Activated naive CD8-positive, alpha-beta T cell treated with anti-CD3 and anti-CD28 coated beads, Interleukin-2, amount 50 U/mL, for 16 hours (primary cell): Measurements from ENCODE around the gene ARHGDIG.
"Not testable (repeated sequence)": the region's sequence is repeated elsewhere in the genome, so short reads cannot be mapped to it uniquely, and the experiment has no call there.

Source experiments
- DNase-seq: peaks from one replicate; pipeline ENCODE4 v3.0.0-alpha.2; 2020; ENCODE audit warnings: low read depth, low spot score

ARHGDIG gene

DNA sequence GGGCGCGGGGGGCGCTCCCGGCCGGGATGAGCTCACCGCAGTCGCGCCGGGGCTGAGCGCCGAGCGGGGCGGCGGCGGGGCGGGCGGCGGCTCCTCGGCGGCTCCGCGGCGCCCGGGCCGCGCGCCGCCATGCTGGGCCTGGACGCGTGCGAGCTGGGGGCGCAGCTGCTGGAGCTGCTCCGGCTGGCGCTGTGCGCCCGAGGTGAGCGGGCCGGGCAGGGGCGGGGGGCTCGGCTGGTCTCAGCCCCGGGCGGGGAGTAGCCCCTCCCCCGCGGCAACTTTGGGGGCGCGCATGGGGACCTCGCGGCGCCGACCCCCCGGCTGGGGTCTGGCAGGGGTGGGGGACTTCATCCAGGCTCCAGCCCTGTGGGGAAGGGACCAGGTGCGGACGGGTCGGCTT is at the start of gene ARHGDIG:
Gene ARHGDIG, plus strand, starts transcription at position 40 of the 400 bp plus-strand sequence. Its CDS starts 90 bp downstream, at position 130.
- DNase-seq, result no peak

DNA sequence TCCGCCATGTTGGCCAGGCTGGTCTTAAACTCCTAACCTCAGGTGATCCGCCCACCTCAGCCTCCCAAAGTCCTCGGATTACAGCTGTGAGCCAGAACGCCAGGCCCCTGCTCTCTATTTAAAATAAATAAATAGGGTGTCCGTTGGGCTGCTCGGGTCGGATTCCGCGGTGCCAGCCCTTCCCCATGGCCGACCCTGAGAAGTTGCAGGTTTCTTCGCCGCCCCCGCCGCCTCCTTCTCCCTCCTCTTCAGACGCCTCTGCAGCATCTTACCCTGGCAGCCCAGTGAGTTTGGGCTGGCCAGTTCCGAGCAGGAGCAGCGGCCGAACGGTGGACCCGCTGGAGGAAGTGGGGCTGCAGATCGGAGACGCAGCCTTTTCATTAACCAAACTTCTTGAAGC is 49.4 kb upstream of the ARHGDIG start:
- DNase-seq, result no peak

- peak; percentile 86 for DNase-seq
Observed at GRCh38 chr16:234468-235305, 45.7 kb upstream of the ARHGDIG start, which contains the start of gene FAM234A. TSS of gene FAM234A (plus strand) at chr16:234821. CDS start at chr16:254414, 19,593 bp downstream.

DNA sequence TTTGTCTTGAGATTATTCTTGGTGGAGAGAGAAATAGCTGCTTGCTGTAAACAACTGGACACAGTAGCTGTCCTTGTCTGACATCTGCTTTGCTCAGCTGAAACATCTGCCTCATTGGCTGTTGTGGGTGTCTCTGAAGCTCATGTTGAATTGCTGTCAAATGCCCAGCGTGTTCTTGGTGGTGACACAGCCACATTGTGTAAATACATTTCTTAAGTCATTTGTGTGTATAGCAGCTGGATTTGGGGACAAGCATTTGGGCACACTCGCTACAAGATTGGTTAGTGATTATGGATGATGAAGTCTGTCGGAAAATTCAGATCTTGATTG is 40.5 kb upstream of the ARHGDIG start:
- no peak for DNase-seq

DNA sequence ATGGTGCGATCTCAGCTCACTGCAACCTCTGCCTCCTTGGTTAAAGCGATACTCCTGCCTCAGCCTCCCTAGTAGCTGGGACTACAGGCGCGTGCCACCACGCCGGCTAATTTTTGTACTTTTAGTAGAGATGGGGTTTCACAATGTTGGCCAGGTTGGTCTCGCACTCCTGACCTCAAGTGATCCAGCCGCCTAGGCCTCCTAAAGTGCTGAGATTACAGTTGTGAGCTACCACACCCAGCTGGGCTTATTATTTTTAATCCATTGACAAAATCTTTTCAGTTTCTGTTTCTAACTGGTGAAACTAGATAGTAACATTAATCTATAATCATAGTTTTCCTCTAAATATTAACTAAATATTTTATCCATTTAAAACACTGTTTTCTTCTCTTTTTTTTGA is 39.8 kb upstream of the ARHGDIG start:
- DNase-seq, result no peak

- no peak for DNase-seq
Observed at GRCh38 chr16:242281-242680, 38.1 kb upstream of the ARHGDIG start.

- no peak for DNase-seq
Observed at GRCh38 chr16:243348-243747, 37.0 kb upstream of the ARHGDIG start.

- no peak for DNase-seq
Observed at GRCh38 chr16:245105-245504, 35.3 kb upstream of the ARHGDIG start.

GRCh38 chr16:247027-247426 is 33.4 kb upstream of the ARHGDIG start:
- no peak for DNase-seq

DNA sequence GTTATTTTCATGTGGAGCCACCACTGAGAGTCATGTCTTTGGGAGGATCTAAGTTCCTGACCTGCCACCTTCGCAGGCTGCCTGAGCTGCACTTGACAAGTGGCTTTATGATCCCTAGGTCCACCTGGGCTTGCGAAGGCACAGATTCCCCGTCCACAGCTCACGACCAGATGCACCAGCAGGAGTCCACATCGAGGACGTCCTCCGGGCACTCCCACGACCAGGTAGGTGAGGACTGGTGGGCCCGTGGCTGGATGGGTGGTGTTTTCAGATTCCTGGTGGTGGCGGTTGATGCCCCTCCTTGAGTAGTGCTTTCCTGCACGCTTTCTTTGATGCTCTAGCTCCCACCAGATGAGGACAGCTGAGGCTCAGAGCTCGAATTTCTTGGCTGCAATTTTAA is 31.0 kb upstream of the ARHGDIG start:
- no peak for DNase-seq

DNA sequence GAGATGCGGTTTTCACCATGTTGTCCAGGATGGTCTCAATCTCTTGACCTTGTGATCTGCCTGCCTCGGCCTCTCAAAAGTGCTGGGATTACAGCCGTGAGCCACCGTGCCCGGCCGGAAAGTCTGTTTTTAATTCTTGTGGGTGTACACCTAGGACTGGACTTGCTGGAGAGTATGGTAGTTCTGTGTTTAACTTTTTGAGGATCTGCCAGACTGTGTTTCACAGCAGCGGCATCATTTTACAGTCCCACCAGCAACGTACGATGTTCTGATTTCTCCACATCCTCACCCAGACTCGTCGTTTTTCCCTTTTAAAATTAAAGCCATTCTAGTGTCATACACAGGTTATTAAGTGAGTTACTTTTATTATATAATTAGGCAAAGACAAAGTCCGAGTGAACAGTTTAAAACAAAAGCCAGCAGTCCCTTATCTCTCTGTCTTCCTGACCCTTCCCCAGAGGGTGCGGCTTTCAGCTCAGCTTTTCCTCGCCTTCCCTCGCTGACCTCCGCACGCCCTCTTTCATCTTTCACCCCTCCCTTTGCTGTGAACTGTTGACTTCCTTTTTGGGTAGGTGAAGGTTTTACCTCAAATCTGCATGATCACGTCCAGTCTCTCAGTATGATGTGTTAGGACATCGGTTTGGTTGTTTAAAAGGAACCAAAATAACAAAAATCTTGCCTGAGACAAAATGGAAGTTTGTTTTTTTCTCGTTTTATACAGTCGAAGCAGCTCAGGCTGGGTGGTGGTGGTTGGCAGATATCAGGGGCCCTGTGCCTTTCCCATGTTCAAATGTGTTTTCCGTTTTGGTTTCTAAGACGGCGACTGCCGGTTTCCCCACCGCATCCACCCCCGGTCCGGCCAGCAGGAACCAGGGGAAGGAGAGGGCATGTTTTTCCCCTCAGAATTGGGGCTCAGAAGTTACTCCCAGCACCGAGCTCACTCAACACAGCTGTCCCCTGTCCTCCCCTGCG is 27.7 kb upstream of the ARHGDIG start:
- no peak for DNase-seq

DNA sequence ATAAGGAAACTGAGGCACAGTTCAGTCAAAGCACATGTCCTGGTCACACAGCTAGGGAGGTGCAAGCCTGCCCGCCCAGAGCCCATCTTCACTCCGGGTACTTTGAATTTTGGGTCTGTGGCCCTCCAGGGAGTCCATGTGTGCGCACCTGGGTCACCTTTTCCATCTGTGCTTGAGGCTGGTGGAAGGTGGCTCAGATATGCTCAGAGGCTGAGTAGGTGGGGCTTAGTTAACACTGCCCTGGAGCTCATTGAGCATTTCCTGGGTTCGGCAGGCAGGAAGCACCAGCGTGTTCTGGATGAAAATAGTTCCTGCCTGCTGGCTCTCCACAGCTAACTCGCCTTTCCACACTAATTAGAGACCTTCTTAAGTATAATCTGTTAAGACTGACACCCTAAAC is 26.6 kb upstream of the ARHGDIG start:
- no peak for DNase-seq

DNA sequence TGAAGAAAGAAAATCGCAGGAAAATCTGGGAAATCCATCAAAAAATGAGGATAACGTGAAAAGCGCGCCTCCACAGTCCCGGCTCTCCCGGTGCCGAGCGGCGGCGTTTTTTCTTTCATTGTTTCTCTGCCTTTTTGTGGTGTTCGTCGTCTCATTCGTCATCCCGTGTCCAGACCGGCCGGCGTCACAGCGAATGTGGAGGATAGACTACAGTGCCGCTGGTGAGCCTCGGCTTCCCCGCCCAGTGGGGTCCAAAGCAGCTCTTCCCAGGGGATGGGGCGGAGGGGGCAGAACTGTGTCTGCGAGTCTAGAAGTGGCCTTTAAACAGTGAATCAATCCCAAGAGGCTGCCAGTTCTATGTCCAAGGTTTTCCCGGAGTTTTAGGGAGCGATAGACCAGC is 25.9 kb upstream of the ARHGDIG start:
- DNase-seq, result no peak

DNA sequence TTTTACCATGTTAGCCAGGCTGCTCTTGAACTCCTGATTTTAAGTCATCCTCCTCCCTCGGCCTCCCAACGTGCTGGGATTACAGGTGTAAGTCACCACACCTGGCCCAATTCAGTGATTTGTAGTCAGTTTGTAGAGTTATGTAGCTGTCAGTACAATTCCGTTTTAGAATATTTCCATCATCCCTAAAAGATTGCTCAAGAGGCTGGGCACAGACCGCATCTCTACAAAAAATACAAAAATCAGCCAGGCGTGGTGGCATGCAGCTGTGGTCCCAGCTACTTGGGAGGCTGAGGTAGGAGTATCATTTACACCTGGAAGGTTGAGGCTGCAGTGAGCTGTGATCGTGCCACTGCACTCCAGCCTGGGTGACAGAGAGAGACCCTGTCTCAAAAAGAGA is 25.2 kb upstream of the ARHGDIG start:
- DNase-seq, result no peak

- DNase-seq, result not testable (repeated sequence)
Observed at GRCh38 chr16:258091-258490, 22.3 kb upstream of the ARHGDIG start.

DNA sequence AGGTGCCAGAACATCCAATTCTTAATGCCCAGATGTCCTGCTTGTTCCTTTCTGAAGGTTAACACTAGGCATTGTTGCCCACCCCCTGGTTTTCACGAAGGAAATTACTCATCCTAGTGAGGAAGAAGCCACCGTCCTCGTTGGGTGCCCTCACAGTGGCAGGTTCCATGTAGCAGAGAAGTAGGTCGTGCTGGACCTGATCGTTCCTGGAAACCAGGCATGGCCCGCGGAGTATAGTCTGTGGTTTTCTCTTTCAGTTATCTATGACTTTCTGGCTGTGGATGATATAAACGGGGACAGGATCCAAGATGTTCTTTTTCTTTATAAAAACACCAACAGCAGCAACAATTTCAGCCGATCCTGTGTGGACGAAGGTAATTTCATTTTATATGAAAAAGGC is 21.2 kb upstream of the ARHGDIG start:
- DNase-seq, result no peak

DNA sequence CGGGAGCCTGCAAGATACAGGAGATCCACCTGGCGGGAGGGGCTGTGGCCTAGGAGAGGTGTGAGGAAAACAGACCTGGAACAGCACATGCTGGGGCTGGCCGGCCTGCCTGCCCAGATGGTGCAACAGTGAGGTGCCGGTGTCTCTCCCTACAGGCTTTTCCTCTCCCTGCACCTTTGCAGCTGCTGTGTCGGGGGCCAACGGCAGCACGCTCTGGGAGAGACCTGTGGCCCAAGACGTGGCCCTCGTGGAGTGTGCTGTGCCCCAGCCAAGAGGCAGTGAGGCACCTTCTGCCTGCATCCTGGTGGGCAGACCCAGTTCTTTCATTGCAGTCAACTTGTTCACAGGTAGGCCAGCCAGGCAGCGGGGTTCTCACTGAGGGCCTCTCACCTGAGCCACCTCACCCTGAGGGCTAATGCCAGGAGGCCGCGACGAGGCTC is 20.6 kb upstream of the ARHGDIG start:
- DNase-seq, result no peak

- no peak for DNase-seq
Observed at GRCh38 chr16:260326-260725, 20.1 kb upstream of the ARHGDIG start.

GRCh38 chr16:261031-261691 is 19.2 kb upstream of the ARHGDIG start:
- DNase-seq, result no peak

DNA sequence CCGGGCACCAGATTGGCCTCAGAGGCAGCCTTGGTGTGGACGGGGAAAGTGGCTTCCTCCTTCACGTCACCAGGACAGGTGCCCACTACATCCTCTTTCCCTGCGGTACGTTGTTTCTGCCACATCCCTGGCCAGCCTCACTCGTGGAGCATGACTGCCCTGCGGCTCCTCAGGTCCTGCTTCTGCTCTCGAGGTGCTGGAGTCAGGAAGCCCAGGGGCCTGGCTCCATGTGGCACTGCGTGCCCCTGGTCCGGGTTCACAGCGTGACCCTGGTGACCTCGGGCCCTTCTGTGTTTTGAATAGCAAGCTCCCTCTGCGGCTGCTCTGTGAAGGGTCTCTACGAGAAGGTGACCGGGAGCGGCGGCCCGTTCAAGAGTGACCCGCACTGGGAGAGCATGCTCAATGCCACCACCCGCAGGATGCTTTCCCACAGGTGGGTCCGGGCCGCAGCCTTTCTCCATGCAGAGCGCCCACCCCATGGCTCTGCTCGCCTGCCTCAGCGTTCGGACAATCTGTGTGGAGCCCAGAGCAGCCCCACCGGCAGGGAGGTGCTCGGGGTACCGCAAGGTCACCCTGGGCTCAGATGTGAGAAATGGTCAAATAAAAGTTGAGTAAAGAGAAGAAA is 18.2 kb upstream of the ARHGDIG start:
- DNase-seq, result no peak

- DNase-seq, result no peak
Observed at GRCh38 chr16:263182-263774, 17.1 kb upstream of the ARHGDIG start.
